ENCODE data around the gene PBX1.

DNA sequence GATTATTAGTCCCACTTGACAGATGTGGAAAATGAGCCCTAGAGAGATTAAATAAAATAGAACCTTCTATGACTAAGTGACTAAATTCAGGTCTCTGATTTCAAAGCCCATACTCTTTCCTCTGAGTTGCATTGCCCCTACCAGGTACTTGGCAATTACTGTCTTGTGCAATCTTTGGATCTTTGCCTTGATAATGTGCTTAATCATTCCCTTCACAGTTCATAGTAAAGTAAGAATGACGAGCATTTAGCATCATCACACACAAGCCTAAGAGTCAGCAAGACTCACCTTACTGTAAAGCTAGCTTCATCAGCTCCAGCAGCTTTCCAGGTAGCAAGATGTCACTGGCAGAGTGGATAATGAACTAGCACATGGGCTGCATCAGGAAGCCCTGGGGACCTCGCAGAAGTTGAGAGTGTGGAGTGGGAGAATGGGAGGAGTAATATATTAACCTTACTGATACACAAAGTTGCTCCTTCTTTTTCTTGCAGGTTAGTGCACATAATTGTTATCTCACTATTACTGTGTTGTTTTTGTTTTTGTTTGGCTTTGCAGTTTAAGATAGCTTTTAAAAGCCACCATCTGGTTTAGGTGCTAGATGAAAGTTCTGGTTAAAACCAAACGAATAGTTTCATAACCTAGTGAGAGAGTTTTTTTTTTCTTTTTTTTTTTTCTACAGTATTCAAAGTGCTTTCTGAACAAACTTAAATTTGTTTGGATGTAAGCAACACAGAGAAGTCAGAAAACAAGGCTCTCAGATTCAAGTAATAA, 71.8 kb downstream of the PBX1 start:
- no peak for TF ChIP-seq POLR2A (IDR thresholded peaks at IDR 0.05)
- TF ChIP-seq, protein P1, sequence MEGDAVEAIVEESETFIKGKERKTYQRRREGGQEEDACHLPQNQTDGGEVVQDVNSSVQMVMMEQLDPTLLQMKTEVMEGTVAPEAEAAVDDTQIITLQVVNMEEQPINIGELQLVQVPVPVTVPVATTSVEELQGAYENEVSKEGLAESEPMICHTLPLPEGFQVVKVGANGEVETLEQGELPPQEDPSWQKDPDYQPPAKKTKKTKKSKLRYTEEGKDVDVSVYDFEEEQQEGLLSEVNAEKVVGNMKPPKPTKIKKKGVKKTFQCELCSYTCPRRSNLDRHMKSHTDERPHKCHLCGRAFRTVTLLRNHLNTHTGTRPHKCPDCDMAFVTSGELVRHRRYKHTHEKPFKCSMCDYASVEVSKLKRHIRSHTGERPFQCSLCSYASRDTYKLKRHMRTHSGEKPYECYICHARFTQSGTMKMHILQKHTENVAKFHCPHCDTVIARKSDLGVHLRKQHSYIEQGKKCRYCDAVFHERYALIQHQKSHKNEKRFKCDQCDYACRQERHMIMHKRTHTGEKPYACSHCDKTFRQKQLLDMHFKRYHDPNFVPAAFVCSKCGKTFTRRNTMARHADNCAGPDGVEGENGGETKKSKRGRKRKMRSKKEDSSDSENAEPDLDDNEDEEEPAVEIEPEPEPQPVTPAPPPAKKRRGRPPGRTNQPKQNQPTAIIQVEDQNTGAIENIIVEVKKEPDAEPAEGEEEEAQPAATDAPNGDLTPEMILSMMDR (IDR thresholded peaks at IDR 0.05) = no peak
- no peak for TF ChIP-seq EP300 (IDR thresholded peaks at IDR 0.05)
- peak in 1 of 3 donors; percentile 16 for TF ChIP-seq POLR2AphosphoS5 (IDR thresholded peaks at IDR 0.05)
